NCI-H2196 (cell line): ENCODE measurements around the gene BRSK2.

Experiments
- DNase-seq: peaks from one replicate; lab custom pipeline; 2025; ENCODE audit not compliant: unreplicated experiment; lab: John Stamatoyannopoulos, UW

BRSK2 gene

DNA sequence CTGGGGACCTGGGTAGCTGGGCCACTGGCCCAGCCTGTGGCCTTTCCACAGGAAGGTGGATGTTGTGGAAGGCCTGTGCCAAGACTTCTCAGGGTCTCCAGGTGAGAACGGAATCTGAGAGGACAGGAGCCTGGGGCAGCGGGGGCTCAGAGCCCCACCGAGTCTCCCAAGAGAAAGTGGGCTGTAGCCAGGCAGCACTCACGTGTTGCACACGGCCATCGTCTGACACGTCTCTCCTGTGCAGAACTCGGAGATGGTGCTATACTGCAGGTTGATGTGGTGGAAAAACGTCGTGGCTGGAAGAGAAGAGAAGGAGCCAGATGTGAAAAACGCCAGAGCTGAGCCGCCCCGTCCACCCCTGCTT lies 90.4 kb downstream of the BRSK2 start:
- no peak for DNase-seq

DNA sequence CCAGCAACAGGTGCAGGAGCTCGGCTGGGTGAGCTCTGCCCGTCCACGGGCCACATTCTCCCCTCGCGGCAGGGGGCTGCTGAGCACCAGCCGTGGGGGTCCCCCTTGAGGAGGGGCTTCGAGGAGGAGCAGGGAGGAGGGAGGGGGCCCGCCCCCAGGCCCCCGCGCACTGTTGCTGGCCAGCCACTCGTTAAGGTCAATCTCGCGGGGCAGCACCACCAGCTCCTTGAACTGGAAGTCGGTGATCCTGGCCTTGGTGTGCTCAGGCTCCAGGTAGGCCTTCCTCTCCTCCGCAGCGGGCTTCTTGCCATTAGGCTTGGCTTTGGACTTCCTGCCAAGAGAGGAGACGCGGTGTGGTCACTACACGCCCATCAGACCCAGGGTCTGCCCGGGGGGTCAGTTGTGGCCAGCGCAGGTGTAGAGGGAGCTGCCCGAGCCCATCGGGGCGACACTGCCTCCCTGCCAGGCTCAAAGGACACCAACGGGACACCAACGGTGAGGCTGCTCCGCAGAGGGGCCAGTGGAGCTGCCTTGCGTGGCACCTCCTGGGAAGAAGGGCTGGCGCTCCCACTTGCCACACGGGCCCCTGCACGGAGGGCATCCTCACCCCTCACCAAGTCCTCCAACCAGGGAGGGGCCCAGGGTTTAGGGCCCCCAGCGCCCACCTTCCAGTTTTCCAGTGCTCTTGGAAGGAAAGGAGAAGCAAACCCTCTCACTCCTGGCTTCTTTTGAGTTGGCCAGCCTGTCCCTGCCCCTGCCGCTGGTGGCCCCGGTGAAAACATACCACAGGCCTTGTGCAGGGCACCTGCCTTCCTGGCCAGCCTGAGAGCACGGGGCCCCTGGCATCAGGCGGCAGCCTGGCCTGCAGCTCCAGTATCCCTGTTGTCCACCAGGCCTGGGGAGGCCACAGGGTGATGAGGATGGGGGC lies 91.1 kb downstream of the BRSK2 start:
- DNase-seq = no peak

DNA sequence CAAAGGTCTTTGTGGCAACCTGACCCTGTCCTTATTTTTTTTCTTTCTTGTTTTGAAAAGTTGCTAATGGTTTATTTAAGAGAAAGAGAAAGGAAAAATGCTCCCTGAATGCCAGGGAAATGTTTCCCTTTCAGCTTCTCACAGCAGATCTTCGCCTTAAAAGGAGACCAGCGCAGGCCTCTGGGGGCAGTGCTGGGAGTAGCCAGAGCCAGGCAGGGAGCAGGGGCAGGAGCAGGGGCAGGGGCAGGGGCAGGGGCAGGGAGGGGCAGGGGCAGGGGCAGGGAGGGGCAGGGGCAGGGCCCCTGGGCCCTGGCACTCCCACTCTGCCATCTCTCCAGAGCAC lies 91.7 kb downstream of the BRSK2 start:
- DNase-seq = no peak

DNA sequence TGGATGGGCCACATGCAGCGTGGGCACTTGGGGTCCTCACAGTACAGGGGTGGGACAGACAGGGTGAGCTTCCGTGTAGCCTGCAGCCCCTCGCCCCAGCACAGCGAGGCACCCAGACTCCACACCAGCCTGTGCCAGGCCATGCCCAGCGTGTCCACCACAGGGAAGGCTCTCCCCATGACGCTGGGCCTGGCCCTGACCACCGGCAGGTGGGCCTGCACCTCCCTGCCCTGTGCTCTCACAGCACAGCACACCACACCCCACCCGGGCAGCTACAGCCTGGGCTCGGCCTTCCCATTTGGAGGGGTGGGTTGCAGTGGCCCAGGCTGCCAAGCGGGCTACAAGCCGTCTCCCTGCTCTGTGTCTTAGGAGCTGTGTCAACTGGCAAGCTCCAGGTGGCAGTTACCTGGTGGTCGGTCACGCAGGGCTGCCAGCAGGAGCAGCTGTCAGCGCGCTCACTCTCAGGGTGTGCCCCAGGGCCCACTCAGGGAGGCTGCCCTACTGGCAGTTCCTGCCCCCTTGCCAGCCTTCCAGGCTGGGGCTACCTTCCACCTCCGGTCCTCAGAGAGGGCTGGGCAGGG lies 92.2 kb downstream of the BRSK2 start:
- no peak for DNase-seq

DNA sequence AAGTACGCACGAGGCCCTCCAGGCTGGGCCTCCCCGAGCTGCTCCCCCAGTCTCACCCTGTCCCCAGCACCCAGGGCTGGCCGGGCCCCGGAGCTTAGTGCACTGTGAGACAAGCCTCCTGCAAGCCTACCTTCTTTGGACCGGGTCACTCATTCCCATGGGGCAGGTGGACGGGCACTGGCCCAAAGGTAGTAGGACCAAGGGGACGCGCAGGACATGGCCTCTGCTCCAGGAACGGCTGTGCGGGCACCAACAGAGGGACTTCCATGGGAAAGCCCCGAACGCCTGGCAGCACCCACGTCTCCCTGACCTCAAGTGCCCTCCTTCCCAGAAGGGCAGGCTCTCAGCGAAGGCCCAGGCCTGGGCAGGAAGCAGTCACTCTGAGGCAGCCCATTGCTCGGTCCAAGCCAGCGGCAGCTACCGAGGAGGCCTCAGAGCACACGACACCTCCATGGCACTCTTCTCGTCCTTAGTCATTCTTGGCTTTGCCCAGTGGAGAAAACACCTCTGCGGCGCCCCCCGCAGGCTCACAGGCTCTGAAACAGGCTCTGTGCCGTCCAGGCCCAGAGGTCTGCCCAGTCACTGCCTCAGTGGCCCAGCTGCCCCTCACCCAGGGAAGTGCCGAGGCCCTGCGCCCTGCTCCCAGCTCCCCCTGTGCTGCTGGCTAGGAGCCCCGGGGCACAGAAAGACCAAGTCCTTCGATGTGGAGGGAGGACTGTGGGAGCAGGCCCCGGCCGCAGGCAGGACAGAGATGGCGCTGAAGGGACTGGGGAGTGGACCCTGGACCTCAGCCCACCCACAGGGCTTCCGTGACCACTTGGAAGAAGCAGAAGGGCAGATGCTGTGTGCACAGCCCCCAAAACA lies 93.1 kb downstream of the BRSK2 start:
- no peak for DNase-seq

DNA sequence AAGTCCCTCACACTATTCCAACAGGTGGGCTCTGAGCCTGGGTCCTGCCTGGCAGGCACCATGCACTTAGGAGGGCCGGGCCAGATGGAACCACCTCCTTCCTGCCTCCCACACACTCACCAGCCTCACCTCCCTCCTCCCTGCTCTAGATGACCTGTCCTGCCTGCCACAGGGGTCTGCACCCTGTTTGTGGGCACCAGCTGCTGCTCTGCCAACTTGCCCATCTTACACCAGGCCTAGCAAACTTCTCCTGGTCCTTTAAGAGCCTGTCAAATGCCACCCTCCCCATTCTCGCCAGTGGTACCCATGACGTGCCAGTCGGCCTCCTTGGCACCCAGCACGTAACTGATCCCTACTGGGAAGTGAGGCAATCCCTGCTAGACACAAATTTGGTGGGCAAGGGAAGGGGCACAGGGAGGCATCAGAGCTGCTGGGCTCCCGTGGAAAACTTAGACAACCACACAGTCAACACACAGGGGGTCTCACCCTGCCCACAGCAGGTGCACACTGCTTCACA lies 93.8 kb downstream of the BRSK2 start:
- no peak for DNase-seq

DNA sequence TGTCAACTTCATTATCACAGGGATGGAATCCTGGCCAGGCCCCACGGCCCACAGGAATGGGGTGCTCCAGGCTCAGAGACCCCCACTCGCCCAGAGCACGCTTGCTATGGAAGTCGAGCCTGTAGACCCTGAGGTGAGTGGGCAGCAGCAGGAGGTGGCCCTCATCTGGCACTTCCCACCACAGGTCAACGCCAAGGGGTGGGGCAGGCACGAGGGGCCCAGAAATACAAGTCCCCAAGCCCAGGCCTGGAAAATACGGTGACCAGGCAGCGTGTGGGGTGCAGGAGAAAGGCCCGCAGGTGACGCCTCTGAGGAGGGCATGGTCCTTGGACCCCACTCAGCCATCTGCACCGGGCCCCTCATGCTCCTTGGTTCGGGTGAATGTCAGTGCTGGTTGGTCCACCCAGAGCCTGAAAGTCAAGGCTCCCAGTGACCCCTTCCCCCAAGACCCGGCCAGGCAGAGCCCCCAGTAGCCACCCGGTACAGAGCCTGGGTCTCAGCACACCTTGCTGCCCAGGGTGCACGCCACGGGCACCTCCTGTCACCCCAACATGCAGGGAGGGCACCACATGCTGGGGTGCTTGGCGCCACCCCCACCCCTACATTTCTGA lies 94.4 kb downstream of the BRSK2 start:
- no peak for DNase-seq

DNA sequence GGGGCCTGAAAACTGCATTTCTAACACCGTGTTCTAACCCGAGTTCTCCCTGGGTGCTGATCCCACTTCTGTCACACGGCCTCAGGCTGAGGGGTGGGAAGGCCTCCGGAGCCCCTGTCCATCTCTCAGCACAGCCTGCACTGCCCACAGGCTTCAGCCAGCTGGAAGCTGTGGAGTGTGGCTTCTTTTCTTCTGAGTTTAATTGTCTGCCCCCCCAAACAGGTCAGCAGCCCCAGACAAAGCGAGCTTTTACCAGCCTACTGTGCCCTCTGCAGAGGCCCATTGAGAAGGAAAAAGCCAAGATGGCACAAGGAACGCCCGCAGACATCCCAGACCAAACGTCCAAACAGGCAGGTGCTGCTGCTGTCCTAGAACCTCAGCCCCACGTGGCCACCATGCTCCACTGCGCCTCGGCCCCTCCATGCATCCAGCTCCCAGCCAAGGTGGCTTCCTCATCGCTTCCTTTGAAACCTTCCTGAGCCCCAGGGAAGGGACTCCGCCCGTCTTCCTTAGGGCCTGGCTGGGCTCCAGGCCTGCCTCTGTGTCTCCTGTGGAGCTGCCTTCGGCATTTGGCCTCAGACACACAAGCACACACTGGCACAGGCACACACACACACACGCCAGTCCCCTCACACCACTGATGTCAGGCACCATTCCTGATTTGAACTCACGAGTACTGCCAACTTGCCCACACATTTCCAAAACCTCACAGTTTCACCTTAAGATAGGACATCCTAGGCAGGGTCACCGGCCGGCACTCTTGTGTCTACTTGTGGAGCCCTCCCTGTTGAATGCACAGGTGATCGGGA lies 95.2 kb downstream of the BRSK2 start:
- DNase-seq = no peak

DNA sequence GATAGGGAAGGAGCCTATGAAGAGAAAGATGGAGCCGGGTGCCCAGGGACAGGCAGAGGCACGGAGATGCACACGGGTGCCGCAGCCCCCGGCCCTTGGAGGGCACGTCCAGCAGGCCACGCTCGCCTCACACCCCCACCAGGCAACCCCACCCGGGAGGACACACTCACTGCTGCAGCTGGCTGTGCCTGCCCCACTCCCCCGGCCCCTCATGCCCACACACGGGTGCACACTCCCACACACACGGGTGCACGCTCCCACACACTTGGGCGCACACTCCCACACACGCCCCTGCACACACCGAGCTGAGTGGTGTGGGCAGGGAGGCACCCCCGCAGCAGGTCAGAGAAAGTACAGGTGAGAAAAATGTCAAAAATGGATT lies 95.8 kb downstream of the BRSK2 start:
- no peak for DNase-seq

DNA sequence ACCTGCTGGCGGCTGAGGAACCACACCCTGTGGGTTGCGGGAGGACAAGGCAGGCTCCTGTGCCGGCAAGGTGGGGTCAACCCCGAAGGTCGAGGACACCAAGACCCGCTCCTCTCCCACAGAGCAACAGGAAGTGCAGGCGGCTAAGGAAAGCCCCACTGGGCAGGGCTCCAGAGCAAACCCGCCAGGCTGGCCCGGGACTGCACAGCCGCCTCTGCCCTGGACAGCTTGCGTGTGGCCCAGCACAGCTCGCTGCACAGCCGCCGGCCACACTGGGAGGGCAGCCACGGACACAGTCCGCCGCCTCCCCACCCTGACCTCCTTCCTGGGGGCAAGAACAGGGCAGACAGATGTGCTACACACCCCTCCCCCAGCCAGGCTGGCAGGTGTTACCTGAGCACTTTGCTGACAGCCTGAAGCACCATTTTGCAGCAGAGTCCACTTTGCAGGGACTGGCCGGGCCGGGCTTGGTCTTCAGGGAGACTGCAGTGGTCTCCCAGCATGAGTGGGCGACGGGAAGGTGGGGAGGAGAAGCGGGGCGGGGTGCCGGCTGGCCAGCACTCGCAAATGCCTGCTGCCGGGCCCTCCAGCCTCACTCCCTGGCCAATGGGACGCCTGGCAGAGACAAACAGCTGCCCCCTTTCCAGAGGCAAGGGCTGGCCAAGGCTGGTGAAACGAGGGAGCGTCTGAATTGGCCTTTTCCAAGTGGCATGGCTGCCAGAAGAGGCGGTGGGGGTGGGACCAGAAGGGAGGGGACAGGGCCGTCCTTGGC lies 96.5 kb downstream of the BRSK2 start, which contains the start of gene MOB2:
MOB2 (minus strand) TSS at position 726 of the 772 bp plus-strand sequence; CDS start at position 503, 223 bp downstream.
- DNase-seq = peak; percentile 40

DNA sequence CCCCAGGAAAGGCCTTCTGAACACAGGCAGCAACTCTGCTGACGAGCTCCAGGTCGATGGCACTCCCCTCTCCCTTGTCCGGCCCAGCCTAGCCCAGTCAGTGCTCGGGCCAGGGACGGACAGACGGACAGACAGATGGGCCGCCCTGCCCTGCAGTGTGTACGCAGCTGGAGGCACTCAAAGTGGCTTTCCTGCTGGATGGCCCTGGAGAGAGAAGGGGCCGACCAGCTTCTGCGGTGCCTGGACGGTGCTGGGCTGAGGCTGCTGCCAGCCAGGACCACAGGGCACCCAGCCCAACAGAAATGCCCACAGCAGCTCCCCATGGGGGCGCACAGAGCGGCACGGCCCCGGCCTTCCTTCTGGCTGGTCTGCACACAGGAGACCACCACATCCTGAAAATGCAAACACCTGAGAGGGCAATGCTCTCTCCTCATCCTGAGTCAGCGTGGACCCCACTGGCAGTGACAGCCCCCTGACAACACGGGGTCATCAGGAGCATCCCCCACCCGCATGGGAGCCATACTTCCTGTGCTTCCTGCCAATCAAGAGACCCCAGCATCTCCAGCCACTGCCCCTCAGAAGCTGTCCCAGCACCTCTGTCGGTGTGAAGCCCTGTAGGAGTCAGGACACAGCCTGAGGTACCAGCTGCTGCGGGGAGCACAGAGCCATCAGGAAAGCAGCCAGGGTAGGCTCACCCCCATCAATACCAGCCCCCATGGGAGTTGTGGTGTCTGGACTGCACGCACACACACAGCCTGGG lies 97.5 kb downstream of the BRSK2 start:
- no peak for DNase-seq

DNA sequence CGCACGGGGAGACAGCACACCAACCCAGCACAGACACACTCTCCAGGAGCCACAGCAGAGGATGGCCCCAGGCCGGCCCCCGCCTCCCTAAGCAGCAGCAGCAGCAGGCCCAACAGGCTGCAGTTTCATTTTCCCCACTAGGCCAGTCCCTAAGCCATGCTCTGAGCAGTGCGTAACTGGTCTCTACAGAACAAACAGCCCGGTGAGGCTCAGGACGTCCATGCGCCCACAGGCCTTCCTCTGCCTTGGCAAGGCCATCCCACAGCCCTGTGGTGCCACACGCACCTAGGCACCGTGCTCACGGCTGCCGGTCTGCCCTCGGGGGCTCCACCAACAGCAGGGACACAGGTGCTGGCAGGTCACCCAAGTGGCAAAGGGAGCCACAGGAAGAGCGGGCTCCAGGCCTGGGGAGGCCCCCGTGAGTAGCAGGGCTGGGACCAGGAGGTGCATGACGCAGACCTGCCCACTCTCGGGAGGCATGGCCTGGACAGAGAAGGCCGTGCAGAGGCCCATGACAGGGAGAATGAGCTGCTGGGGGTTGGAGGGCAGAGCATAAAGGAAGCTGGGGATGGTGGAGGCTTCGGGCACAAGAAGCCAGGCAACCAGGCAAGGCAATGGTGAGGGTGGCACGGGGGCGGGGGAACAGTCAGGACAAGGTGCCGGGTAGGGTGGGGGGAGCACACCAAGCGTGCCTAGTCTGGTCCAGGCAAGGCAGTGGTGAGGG lies 98.3 kb downstream of the BRSK2 start:
- DNase-seq = no peak

DNA sequence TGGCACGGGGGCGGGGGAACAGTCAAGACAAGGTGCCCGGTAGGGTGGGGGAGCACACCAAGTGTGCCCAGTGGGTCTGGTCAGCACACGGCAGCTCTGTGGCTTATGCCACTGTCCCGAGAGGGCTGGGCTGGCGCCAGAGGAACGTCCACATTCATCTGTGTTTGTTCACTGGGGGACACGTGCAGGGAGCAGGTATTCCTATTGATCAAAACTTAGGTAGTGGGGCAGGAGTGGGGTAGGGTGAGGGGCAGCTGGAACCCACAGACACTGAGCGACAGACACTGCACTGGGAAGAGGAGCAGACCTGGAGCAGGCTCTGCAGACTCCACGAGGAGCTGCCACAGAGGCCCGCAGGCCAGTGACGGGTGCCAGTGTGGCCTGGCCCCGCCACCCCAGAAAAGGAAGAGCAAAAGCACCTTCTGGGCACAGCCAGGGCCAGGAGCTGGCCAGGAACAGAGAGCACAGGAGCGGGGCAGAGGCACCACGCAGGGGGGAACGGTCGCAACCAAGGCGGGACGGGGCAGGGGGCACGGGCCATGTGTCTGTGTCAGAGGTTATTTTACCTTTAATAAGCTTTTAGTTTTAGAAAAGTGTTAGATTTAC lies 98.9 kb downstream of the BRSK2 start:
- no peak for DNase-seq

DNA sequence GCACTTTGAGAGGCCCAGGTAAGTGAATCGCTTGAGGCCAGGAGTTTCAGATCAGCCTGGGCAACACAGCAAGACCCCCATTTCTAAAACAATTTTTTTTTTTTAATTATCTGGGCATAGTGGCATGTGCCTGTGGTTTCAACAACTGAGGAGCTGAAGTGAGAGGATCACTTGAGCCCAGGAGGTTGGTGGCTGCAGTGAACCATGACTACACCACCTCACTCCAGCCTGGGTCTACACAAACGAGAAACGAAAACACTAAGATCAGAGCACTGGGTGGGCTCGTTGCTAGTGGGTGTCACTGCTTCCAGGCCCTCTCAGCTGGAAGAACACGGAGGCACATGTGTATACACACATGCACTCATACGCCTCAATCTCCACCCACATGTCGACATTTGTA lies 100.9 kb downstream of the BRSK2 start:
- no peak for DNase-seq

DNA sequence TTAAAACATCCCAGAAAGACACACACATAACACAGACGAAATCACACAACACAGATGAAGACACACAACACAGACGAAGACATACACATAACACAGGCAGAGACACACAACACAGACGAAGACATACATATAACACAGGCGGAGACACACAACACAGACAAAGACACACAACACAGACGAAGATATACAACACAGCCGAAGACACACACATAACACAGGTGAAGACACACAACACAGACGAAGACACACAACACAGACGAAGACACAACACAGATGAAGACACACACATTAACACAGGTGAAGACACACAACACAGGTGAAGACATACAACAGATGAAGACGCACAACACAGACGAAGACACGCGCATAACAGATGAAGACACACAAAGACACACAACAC lies 101.6 kb downstream of the BRSK2 start:
- no peak for DNase-seq

DNA sequence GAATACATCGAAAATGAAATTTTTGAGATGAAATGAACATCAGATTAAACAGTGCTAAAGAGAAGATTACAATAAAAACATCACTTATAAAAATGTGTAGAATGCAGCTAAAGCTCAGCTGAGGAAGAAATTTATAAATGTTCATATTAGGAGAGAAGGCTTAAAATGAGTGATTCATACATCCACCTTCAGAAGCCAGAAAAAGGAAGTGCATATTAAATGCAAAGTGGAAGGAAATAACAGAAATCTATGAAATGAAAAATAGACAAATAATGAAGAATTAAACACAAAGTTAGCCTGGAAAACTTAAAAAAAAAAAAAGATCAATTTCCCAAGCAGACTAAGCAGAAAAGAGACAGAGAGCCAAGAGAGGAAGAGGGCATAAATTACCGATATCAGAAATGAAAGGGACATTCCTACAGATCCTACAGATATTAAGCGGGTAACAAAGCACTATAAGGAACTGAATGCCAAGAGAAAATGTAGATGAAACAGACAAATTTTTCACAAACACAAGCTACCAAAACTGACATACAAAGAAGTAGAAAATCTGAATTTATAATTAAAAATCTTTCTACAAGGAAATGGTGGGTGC lies 104.0 kb downstream of the BRSK2 start:
- no peak for DNase-seq

DNA sequence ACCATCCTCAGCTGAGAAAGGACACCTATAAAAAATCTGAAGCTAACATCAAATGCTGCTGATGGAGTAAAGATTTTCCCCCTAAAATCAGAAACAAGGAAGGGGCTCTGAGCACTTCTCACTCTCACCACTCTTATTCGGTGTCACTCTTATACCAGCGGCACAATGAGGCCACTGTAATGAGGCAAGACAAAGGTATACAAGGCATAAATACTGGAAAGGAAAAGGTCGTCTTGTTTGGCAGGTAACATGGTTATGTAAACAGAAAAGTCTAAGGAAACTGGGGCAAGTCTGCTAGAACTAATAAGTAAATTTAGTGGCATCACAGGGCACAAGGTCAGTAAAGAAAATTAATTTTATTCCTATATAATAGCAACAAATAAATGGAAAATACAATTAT lies 104.9 kb downstream of the BRSK2 start:
- DNase-seq = no peak
